Lung (tissue), 12 donors: ENCODE data around the gene FBXL19. TPM values are rescaled to one million over a fixed set of nuclear protein-coding genes. Genes with fewer than 3 reads are reported as not detected.

Source experiments
- ATAC-seq: fragments of 200-7000 bp; cut with Tn5 transposase; one replicate; pipeline ENCODE4 v1.9.1; 2020; ENCODE audit warnings: moderate number of reproducible peaks; ENCODE audit not compliant: insufficient read depth, low FRiP score
- DNase-seq, 3 donors: peaks; one replicate each; pipeline ENCODE4 v3.0.0-alpha.2; 2013 to 2017
- H3K27ac ChIP-seq, 2 donors: one replicate each; pipeline ENCODE4 v1.5.1; 2013; ENCODE audit warnings: mild to moderate bottlenecking in 2 of 2, moderate library complexity in 2 of 2, control low read depth in 1 of 2, inconsistent platforms in 1 of 2, low read depth in 1 of 2, low read length in 1 of 2
- H3K27me3 ChIP-seq, 3 donors: one replicate each; pipeline ENCODE4 v1.5.1; 2013; ENCODE audit warnings: low read length in 2 of 3; ENCODE audit not compliant: control insufficient read depth in 3 of 3, insufficient read depth in 3 of 3
- H3K36me3 ChIP-seq, 4 donors: one replicate each; pipeline ENCODE4 v1.5.1; 2013; ENCODE audit warnings: low read length in 4 of 4, mild to moderate bottlenecking in 1 of 4, moderate library complexity in 1 of 4; ENCODE audit not compliant: control insufficient read depth in 4 of 4, insufficient read depth in 4 of 4
- H3K4me1 ChIP-seq, 5 donors: one replicate each; pipeline ENCODE4 v1.5.1; 2013; ENCODE audit warnings: low read length in 5 of 5, mild to moderate bottlenecking in 2 of 5, moderate library complexity in 1 of 5; ENCODE audit not compliant: control insufficient read depth in 5 of 5, insufficient read depth in 5 of 5
- H3K4me3 ChIP-seq: one replicate; pipeline ENCODE4 v1.5.1; 2013; ENCODE audit warnings: mild to moderate bottlenecking, control low read depth, moderate library complexity
- H3K9ac ChIP-seq, 2 donors: one replicate each; pipeline ENCODE4 v1.5.1; 2013; ENCODE audit warnings: low read length in 2 of 2, control low read depth in 1 of 2; ENCODE audit not compliant: insufficient read depth in 1 of 2
- H3K9me3 ChIP-seq, 4 donors: one replicate each; pipeline ENCODE4 v1.5.1; 2013; ENCODE audit warnings: low read length in 3 of 4, mild to moderate bottlenecking in 1 of 4, moderate library complexity in 1 of 4; ENCODE audit not compliant: control insufficient read depth in 4 of 4, insufficient read depth in 3 of 4
- WGBS, 2 donors: extraction: QIAGEN DNeasy Blood & Tissue Kit; methylation state at CpG; one replicate each; pipeline ENCODE4 v1.1.7; 2013; 5-methylcytosine and 5-hydroxymethylcytosine counted together
- polyA plus RNA-seq, 2 donors: library from polyadenylated mRNA; stranded (reverse); fragments of 200-250 nt; gene quantifications; one replicate each; pipeline ENCODE4 v1.2.1, GENCODE V29; 2013
- total RNA-seq, 2 donors: library from RNA; depleted of rRNA in 1 of 2; stranded (reverse); fragments of >200 nt in 1 of 2; gene quantifications; one replicate each; pipeline ENCODE4 v1.2.1, GENCODE V29; 2014 to 2021
- TF ChIP-seq, protein P1 (sequence below): IDR thresholded peaks from 2 replicates; pipeline ENCODE4 v1.5.1; 2012; ENCODE audit warnings: mild to moderate bottlenecking; ENCODE audit errors: control extremely low read depth, extremely low read depth
- donor health status: control.
- donor health status: control.
- donor health status: Bipolar disorder and iron deficiency.
- donor health status: healthy.
- donor health status: DM: yes; HTN: yes; CAD: no.

The FBXL19 gene
- total and polyA plus RNA-seq, 4 donors, result 10.3 to 17.3 (median 13.2) TPM

DNA sequence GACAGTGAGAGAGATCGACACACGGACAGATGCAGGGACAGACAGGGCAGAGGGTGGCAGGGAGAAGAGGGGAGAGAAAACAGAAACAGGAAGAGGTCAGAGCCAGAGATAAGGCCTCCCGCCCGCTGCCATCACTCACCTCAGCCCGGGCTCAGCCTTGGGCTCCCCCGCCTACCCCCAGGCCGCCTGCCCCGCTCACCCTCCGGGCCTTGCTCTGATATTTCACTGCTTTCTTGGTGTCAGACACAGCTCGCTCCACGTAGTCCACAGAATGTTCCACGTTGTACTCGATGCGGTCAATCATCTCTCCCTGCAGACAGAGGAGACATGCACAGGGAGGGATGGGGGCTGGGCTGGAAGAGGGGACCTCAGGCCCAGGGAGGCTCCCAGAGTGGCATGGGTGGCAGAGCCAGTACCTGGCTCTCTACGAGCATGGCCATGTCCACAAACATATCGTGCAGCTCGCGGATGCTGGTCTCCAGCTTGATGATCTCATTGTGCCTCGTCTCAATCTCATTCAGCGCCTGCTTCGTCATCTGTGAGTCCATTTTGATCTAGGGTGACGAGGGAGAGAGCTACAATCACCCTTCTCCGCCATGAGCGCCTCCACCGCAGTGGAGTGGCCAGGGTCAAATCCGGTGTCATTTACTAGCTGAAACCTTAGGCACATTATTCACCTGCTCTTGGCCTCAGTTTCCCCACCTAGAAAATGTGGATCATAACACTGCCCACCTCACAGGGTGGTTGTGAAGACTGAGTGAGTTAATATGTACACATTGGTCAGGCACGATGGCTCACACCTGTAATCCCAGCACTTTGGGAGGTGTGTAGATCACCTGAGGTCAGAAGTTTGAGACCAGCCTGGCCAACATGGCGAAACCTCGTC, 69.8 kb downstream of the FBXL19 start:
- Histone ChIP-seq H3K36me3 (no peaks in the 10 kb centered on the region), H3K4me3 (no peak overlapping the region), H3K4me1 (peaks cover 0 to 5% (median 4%) of the 10 kb centered on the region in 5 donors), H3K27ac (no peak overlapping the region), H3K9ac (no peak overlapping the region), H3K27me3 (peaks cover 0 to 18% (median 6%) of the 10 kb centered on the region in 3 donors), H3K9me3 (no peaks in the 10 kb centered on the region)
- WGBS, 2 donors, result 66 to 68% methylated on average over 29 of the region's 29 CpGs
- TF ChIP-seq, protein P1, sequence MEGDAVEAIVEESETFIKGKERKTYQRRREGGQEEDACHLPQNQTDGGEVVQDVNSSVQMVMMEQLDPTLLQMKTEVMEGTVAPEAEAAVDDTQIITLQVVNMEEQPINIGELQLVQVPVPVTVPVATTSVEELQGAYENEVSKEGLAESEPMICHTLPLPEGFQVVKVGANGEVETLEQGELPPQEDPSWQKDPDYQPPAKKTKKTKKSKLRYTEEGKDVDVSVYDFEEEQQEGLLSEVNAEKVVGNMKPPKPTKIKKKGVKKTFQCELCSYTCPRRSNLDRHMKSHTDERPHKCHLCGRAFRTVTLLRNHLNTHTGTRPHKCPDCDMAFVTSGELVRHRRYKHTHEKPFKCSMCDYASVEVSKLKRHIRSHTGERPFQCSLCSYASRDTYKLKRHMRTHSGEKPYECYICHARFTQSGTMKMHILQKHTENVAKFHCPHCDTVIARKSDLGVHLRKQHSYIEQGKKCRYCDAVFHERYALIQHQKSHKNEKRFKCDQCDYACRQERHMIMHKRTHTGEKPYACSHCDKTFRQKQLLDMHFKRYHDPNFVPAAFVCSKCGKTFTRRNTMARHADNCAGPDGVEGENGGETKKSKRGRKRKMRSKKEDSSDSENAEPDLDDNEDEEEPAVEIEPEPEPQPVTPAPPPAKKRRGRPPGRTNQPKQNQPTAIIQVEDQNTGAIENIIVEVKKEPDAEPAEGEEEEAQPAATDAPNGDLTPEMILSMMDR, result no peak
- DNase-seq, result no peak
- ATAC-seq, result no peak

GRCh38 chr16:30995927-30996323, 72.6 kb downstream of the FBXL19 start:
- H3K9me3 ChIP-seq, result no peaks in the 10 kb centered on the region
- TF ChIP-seq, protein P1, result no peak
- peaks cover 0 to 23% (median 6%) of the 10 kb centered on the region in 3 donors for H3K27me3 ChIP-seq
- DNase-seq, result no peak
- H3K4me1 ChIP-seq, result peaks cover 0 to 5% (median 4%) of the 10 kb centered on the region in 5 donors
- H3K36me3 ChIP-seq, result no peaks in the 10 kb centered on the region
- no peak overlapping the region for H3K27ac ChIP-seq
- no peak for ATAC-seq
- WGBS, 2 donors, result 86 to 93% methylated on average over 11 of the region's 11 CpGs
- H3K4me3 ChIP-seq, result no peak overlapping the region
- no peak overlapping the region for H3K9ac ChIP-seq

DNA sequence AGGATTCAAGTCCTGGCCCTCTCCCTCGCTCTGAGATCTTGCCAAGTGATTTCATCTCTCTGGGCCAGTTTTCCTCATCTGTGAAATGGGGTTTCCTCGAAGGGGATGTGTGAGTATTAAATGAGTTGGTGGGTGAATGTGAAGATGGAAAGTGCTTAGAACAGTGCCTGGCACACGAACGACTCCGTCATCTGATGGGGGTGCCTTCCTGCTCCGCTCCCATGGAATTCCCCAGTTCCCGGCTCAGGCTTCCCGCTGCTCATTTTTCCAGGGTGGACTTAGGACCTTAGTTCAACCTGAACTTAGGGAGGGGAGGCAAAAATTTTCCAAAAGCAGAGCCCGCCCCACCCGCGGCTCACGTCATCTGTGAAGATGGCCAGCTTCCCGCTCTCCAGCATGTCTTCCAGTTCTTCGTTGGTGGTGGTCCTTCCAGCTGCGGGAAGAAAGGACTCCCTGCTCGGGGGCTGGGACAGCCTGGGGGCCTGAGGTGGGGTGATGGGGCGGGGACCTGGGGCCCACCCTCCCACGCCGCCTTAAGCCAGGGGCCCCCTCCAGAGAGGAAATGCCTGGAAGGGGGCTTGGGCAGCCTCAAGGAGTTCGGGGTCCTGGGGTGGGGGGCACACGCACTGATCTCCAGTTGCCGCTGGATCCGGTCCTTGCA, 73.1 kb downstream of the FBXL19 start:
- Histone ChIP-seq H3K4me3 (peak overlapping the region; percentile 18), H3K36me3 (no peaks in the 10 kb centered on the region), H3K9me3 (no peaks in the 10 kb centered on the region), H3K4me1 (peaks cover 0 to 5% (median 4%) of the 10 kb centered on the region in 5 donors), H3K9ac (peak overlapping the region in 1 of 2 donors; percentile 23), H3K27me3 (peaks cover 0 to 23% (median 6%) of the 10 kb centered on the region in 3 donors), H3K27ac (no peak overlapping the region)
- DNase-seq, result no peak
- TF ChIP-seq, protein P1, result no peak
- WGBS, 2 donors, result 29 to 40% methylated on average over 23 of the region's 23 CpGs
- no peak for ATAC-seq
